Gastroesophageal sphincter (tissue), 3 donors: Measurements from ENCODE around the gene SF3A2.

ENCODE experiments used
- POLR2A ChIP-seq, 2 donors: fragments of 450-650 bp; IDR thresholded peaks; one replicate each; pipeline ENCODE4 v1.6.1; 2017; ENCODE audit warnings: antibody characterized with exemption in 2 of 2, mild to moderate bottlenecking in 2 of 2, moderate library complexity in 1 of 2
- TF ChIP-seq, protein P1 (sequence below), 4 experiments: fragments of 200-600 bp in 2 of 4; fragments of 450-650 bp in 2 of 4; sonication (generic) in 1 of 4; IDR thresholded peaks; one replicate each; pipeline ENCODE4 v1.5.1; 2017 to 2019; ENCODE audit warnings: antibody characterized with exemption in 4 of 4, mild to moderate bottlenecking in 2 of 4, moderate library complexity in 2 of 4

DNA sequence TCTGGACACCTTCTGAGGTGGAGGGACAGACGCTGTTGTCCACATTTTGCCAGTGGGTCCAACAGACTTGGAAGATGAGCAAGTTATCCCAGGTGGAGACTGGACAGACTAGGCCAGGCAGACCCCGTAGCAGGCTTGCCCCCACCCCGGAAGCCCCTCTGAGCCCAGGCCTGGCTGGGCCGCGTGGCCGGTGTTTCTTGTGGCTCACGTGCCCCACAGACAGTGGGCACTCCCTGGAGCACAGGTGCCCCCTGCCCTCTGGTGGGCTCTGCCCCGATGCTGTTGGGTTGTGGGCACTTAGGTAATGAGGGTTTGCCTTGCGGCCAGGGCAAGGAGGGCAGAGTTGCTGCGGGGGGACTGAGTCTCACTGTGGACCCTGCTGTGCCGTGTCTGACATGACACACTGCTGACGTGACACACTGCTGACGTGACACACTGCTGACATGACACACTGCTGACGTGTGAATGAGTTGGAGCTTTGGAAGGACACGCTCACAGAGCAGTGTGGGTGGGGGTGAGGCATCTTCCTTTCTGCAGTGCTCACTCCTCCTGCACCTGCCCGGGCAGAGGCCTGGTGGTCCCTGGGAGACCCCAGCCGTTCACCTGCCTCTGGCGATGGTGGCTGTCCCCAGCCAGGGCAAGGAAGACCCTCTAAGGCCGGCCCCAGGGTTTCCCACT lies 47.8 kb upstream of the SF3A2 start:
- TF ChIP-seq, protein P1, sequence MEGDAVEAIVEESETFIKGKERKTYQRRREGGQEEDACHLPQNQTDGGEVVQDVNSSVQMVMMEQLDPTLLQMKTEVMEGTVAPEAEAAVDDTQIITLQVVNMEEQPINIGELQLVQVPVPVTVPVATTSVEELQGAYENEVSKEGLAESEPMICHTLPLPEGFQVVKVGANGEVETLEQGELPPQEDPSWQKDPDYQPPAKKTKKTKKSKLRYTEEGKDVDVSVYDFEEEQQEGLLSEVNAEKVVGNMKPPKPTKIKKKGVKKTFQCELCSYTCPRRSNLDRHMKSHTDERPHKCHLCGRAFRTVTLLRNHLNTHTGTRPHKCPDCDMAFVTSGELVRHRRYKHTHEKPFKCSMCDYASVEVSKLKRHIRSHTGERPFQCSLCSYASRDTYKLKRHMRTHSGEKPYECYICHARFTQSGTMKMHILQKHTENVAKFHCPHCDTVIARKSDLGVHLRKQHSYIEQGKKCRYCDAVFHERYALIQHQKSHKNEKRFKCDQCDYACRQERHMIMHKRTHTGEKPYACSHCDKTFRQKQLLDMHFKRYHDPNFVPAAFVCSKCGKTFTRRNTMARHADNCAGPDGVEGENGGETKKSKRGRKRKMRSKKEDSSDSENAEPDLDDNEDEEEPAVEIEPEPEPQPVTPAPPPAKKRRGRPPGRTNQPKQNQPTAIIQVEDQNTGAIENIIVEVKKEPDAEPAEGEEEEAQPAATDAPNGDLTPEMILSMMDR (IDR thresholded peaks at IDR 0.05) = no peak
- no peak for TF ChIP-seq POLR2A (IDR thresholded peaks at IDR 0.05)
